Omental fat pad (tissue), 4 donors: ENCODE measurements around the gene ATP8B2. TPM values are rescaled to one million over a fixed set of nuclear protein-coding genes. Genes with fewer than 3 reads are reported as not detected.
"Not testable (repeated sequence)": the region's sequence is repeated elsewhere in the genome, so short reads cannot be mapped to it uniquely, and the experiment has no call there.

Experiments used
- ATAC-seq: fragments of 150-250 bp; one replicate; pipeline ENCODE4 v1.9.1; 2016; ENCODE audit warnings: mild to moderate bottlenecking, moderate library complexity; ENCODE audit not compliant: low FRiP score
- DNase-seq: peaks from one replicate; pipeline ENCODE4 v3.0.0-alpha.2; 2019; ENCODE audit warnings: low spot score
- total RNA-seq, 4 donors: library from RNA; depleted of rRNA; stranded (reverse); fragments of >200 nt; gene quantifications; one replicate each; pipeline ENCODE4 v1.1.0, GENCODE V29; 2016
- TF ChIP-seq, protein P1 (sequence below), 3 donors: fragments of 450-650 bp; IDR thresholded peaks; one replicate each; pipeline ENCODE4 v1.5.1; 2016 to 2017; ENCODE audit warnings: antibody characterized with exemption in 3 of 3, mild to moderate bottlenecking in 3 of 3, moderate library complexity in 2 of 3

The ATP8B2 gene
- total RNA-seq, 4 donors from 2014 or later: 41.6 to 78.3 (median 51.0) TPM

DNA sequence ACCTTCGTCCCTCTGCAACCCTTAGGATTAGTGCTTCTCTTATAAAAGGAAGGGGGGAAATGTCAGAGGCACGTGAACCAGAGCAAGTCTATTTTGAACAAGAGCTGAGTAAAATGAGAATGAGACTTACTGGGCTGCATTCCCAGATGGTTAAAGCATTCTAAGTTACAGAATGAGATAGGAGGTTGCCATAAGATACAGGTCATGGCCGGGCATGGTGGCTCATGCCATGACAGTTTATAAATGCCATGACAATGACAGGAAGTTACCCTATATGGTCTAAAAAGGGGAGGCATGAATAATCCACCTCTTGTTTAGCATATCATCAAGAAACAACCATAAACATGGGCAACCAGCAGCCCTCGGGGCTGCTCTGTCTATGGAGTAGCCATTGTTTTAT lies 6.9 kb upstream of the ATP8B2 start:
- ATAC-seq (no peak), DNase-seq (no peak)
- TF ChIP-seq, protein P1, sequence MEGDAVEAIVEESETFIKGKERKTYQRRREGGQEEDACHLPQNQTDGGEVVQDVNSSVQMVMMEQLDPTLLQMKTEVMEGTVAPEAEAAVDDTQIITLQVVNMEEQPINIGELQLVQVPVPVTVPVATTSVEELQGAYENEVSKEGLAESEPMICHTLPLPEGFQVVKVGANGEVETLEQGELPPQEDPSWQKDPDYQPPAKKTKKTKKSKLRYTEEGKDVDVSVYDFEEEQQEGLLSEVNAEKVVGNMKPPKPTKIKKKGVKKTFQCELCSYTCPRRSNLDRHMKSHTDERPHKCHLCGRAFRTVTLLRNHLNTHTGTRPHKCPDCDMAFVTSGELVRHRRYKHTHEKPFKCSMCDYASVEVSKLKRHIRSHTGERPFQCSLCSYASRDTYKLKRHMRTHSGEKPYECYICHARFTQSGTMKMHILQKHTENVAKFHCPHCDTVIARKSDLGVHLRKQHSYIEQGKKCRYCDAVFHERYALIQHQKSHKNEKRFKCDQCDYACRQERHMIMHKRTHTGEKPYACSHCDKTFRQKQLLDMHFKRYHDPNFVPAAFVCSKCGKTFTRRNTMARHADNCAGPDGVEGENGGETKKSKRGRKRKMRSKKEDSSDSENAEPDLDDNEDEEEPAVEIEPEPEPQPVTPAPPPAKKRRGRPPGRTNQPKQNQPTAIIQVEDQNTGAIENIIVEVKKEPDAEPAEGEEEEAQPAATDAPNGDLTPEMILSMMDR (IDR thresholded peaks at IDR 0.05): no peak

DNA sequence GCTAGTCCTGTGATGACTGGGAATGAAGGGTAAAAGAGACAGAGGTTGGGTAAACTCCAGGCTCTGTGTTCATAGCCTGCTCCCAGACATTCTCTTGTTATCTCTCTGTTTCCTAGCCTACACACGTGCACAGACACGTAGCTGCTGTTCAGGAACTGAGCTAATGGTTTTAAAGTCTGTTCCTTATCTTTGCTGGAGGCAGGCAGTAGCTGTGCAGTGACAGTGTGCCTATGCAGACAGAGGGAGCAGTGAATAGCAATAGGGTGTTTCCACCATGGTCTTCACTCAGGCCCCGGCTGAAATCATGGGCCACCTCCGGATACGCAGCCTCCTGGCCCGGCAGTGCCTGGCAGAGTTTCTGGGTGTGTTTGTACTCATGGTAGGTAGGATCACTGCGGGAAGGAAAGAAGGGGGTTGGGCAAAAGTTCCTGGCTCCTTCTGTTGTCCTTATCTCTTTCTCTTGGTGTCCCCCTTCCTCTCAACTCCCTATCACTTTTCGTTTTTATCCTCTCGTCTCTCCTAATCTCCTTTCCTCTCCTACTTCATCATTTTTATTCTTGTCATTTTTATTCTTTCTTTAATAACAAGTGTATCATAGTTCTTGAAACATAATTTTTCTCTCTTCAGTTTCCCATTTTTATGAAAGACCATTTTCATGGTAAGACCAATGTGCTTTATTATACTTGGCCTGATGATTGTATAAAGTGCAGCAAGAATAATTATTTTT lies 4.3 kb upstream of the ATP8B2 start, which contains the start of gene AQP10:
TSS of gene AQP10 (plus strand) at position 212 of the 727 bp plus-strand sequence. CDS start at position 275, 63 bp downstream.
- DNase-seq (no peak), ATAC-seq (no peak)
- TF ChIP-seq, protein P1 (IDR thresholded peaks at IDR 0.05): no peak

DNA sequence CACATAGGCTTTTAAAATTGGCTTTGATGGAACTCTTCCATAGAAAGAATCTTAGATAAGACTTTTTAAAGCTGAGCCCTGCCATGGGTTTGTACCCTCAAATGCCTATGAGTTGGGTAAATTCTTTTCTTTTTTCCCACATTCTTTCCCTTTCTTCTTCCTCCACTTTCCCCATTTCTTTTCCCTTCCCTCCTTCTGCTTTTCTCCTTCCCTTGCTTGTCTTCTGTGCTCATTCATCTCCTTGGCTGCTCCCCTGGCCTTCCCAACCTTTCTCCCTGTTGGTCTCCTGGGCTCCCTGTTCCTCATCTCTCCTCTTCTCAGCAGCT lies 3.8 kb upstream of the ATP8B2 start:
- ATAC-seq, DNase-seq: not testable (repeated sequence)

DNA sequence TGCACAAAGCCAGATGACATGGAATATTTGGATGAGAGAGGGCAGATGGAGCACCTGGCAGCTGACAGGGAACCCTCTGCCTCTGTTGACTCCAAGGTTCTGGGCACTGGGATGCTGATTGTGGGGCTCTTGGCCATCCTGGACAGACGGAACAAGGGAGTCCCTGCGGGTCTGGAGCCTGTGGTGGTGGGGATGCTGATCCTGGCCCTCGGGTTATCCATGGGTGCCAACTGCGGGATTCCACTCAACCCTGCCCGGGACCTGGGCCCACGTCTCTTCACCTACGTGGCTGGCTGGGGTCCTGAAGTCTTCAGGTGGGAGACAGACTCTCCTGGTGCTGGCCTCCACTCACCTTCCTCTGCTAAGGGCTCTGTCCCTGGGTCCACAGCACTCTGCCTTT lies 1.8 kb upstream of the ATP8B2 start:
- DNase-seq (no peak), ATAC-seq (no peak)
- TF ChIP-seq, protein P1 (IDR thresholded peaks at IDR 0.05): no peak

DNA sequence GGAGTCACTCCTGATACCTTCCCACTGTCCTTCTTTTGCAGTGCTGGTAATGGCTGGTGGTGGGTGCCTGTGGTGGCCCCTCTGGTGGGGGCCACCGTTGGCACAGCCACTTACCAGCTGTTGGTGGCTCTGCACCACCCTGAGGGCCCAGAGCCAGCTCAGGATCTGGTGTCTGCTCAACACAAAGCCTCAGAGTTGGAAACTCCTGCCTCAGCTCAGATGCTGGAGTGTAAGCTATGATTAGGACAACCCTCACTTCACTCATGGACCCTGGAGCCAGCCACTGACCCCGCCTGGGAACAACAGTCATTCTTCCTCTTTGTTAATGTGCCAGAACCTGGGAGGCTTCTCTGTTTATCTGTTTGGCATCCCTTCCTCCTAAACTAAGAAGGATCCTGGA lies 1.1 kb upstream of the ATP8B2 start:
- TF ChIP-seq, protein P1 (IDR thresholded peaks at IDR 0.05): no peak
- ATAC-seq: no peak
- DNase-seq: no peak

DNA sequence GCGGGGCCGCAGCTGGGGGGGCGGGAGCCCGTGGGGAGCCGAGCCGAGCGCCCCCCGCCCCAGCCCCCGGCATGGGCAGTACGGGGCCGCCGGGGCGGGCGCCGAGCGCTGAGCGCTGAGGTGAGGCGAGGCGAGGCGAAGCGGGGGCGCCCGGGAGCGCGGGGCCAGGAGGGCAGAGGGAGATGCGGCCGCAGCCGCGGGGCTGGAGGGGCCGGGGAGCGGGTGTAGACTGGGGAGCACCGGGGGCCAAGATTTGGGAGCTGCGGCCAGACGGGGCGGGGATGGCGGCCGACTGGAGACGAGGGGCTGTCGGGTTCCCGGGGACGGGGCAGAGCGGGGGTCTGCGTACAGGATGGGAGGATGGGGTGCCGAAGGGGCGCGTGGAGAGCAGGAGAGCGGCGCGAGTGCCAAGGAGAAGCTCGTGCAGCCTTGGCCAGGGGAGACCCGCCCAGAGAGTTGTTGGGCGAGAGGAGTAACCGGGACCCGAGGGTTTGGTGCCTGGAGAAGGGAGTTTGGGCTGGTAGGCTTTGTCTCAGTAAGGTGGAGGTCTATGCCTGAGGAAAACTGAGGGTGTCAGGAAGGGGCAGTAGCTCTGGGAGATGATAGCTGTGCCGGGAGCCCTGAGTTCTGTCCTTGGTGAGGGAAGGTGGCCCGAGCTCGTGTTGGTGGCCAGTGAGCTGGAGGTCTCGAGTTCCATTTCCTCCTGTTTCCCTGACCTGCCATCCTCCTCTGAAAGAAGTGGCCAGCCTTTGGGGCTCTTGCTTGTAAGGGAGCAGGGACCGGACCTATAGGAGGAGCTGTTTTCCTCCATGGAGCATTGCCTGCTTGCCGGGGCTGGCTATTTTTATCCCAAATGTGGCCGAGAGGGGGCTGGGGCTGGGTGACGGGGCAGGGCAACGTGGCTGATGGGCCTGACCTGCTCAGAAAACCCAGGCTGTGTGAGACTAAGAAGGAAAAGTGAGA lies 539 bp downstream of the ATP8B2 start:
- peak; percentile 51 for DNase-seq
- TF ChIP-seq, protein P1 (IDR thresholded peaks at IDR 0.05): no peak
- peak; percentile 54 for ATAC-seq
